ENCODE measurements around the gene SERTAD4.

DNA sequence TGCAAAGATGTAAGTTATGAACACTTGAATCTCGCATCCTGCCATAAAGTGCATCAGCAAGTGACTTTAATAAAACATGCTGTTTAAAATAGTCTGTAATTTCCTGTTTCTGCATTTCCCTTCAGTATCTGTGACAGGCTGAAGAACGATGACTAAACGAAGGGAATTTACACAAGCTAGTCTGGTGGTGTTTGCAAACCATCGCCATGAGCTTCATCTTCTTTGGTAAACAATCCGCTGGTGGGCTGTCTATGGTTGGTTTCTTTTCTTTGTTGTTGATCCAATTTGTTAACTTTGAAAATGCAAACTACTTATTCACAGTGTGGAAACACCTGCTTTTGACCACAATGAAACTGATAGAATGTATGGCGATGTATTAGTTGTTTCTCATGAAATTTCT lies 13.9 kb downstream of the SERTAD4 start:
- no peak for TF ChIP-seq POLR2A (IDR thresholded peaks at IDR 0.05)
- TF ChIP-seq, protein P1, sequence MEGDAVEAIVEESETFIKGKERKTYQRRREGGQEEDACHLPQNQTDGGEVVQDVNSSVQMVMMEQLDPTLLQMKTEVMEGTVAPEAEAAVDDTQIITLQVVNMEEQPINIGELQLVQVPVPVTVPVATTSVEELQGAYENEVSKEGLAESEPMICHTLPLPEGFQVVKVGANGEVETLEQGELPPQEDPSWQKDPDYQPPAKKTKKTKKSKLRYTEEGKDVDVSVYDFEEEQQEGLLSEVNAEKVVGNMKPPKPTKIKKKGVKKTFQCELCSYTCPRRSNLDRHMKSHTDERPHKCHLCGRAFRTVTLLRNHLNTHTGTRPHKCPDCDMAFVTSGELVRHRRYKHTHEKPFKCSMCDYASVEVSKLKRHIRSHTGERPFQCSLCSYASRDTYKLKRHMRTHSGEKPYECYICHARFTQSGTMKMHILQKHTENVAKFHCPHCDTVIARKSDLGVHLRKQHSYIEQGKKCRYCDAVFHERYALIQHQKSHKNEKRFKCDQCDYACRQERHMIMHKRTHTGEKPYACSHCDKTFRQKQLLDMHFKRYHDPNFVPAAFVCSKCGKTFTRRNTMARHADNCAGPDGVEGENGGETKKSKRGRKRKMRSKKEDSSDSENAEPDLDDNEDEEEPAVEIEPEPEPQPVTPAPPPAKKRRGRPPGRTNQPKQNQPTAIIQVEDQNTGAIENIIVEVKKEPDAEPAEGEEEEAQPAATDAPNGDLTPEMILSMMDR (IDR thresholded peaks at IDR 0.05 in 8 of 11, conservative IDR thresholded peaks at IDR 0.05 in 3 of 11): no peak
- TF ChIP-seq POLR2AphosphoS5 (IDR thresholded peaks at IDR 0.05): no peak

Data from spleen (tissue), 7 donors.